ENCODE results near the gene POLN. TPM values are rescaled to one million over a fixed set of nuclear protein-coding genes. Genes with fewer than 3 reads are reported as not detected.

POLN gene
- total RNA-seq, 4 donors from 2014 or later, result 0.27 to 2.6 (median 1.4) TPM

DNA sequence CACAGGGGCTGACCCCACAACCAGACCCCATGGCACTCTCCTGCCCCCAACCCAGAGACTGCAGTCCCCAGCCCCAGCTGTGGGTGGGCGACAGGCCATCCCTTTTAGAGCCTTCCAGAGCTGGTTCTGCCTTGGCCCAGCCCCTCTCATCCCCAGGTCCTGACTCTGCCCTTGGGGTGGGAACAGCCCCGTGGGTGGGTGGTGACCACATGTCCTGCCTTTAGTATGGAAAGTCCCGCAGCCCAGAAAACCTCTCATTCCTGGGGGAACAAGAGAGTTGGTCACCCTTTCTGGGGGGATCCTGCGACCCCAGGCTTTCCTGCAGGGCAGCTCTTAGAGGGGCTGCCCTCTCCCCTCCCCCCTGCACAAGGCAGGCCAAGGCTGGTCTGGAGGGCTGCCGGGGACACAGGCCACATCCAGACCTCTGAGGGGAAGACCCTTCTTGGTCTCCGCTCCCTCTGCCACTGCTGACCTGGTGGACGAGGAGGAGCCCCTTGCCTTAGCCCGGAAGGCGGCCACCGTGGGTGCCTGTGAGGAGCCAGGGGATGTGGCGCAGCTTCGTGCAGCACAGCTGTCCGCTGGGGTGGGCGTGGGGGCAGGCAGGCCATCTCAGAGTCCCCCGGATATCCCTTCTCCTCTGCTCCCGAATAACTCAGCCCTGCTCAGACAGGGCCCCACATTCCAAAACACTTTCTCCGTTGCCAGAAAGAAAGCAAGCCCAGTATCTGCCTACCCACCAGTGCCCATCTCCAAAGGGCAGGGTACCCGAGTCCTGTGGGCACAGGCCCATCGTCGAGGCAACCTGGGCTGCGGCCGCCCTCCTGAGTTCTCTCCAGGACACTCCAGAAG, 26.7 kb upstream of the POLN start:
- no peak overlapping the region for H3K27ac ChIP-seq
- intact Hi-C loops (cut with DNase I; ENCODE audit: low total_unique reads) (no loop called here), in situ Hi-C loops (cut with MboI; ENCODE audit: low pct_ligation_motif_present in 1 of 4, low pct_unique_long_range_greater_than_20kb in 1 of 4, low sequenced_read_pairs in 3 of 4) (no loop called here)
- WGBS, 2 donors (ENCODE audit: low coverage in 1 of 2), result 80% methylated on average over 22 of the region's 22 CpGs; no CpG with 5 or more reads in 1 of the 2 donors
- H3K36me3 ChIP-seq, result no peaks in the 10 kb centered on the region
- H3K27me3 ChIP-seq, result no peaks in the 10 kb centered on the region
- no peak for DNase-seq
- H3K9me3 ChIP-seq, result no peaks in the 10 kb centered on the region
- peaks cover 6 to 19% (median 9%) of the 10 kb centered on the region in 4 donors for H3K4me1 ChIP-seq
- H3K4me3 ChIP-seq, result no peak overlapping the region
- TF ChIP-seq POLR2AphosphoS5 (IDR thresholded peaks at IDR 0.05) (no peak), POLR2A (IDR thresholded peaks at IDR 0.05) (no peak), EP300 (IDR thresholded peaks at IDR 0.05; ENCODE audit: low read depth) (no peak)
- TF ChIP-seq, protein P1, sequence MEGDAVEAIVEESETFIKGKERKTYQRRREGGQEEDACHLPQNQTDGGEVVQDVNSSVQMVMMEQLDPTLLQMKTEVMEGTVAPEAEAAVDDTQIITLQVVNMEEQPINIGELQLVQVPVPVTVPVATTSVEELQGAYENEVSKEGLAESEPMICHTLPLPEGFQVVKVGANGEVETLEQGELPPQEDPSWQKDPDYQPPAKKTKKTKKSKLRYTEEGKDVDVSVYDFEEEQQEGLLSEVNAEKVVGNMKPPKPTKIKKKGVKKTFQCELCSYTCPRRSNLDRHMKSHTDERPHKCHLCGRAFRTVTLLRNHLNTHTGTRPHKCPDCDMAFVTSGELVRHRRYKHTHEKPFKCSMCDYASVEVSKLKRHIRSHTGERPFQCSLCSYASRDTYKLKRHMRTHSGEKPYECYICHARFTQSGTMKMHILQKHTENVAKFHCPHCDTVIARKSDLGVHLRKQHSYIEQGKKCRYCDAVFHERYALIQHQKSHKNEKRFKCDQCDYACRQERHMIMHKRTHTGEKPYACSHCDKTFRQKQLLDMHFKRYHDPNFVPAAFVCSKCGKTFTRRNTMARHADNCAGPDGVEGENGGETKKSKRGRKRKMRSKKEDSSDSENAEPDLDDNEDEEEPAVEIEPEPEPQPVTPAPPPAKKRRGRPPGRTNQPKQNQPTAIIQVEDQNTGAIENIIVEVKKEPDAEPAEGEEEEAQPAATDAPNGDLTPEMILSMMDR (IDR thresholded peaks at IDR 0.05), result no peak

DNA sequence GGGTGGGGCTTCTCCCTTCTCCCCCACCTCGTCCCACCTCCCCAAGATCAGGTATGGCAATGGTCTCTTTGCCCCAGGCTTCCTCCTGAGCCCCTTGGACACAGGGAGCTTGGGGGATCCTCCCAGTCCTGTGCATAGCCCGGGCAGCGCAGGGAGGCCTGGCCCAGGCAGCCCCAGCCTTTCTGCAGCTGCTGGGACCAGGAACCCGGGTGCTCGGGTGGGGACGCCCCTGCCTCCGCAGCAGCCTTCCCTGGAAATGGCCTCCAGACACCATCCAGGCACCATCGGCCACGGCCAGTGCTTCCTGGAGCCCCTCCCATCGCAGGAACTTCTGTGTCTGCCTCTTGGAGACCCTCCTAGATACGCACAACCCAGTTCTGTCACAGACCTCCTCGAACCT, 25.9 kb upstream of the POLN start:
- no peak for DNase-seq
- Histone ChIP-seq H3K9me3 (no peaks in the 10 kb centered on the region), H3K4me1 (peaks cover 10 to 26% (median 13%) of the 10 kb centered on the region in 4 donors), H3K27me3 (no peaks in the 10 kb centered on the region), H3K4me3 (no peak overlapping the region), H3K27ac (no peak overlapping the region), H3K36me3 (no peaks in the 10 kb centered on the region)
- intact Hi-C loops (cut with DNase I; ENCODE audit: low total_unique reads), result no loop called here
- TF ChIP-seq EP300 (IDR thresholded peaks at IDR 0.05; ENCODE audit: low read depth), result no peak
- TF ChIP-seq, protein P1 (IDR thresholded peaks at IDR 0.05), result no peak
- no peak for TF ChIP-seq POLR2AphosphoS5 (IDR thresholded peaks at IDR 0.05)
- TF ChIP-seq POLR2A (IDR thresholded peaks at IDR 0.05), result no peak
- in situ Hi-C loops (cut with MboI; ENCODE audit: low pct_ligation_motif_present in 1 of 4, low pct_unique_long_range_greater_than_20kb in 1 of 4, low sequenced_read_pairs in 3 of 4), result no loop called here
- WGBS, 2 donors (ENCODE audit: low coverage in 1 of 2), result 83% methylated on average over 12 of the region's 12 CpGs; no CpG with 5 or more reads in 1 of the 2 donors

DNA sequence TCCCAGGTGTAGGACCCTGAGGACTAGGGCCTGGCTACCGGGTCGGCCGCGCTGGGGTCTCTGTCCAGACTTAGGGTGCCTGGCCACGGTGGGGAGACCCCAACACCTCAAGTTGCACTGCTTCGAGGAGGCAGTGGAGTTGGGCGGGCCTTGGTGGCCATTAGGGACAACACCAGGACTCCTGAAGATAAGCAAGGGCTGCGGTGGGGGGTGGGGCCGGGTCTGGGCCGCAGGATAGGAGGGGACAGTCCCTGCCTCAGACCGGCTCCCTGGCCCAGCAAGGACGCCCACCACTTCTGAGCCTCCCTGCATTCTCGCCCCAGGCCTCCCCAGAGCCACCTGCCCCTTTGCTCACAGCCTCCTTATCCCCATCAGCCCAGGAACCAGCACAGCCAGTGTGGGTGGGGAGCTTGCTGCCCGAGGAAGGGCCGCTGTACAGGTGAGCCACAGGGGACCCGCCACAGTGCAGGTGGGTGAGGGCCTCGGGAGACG, 25.4 kb upstream of the POLN start:
- no peak for TF ChIP-seq EP300 (IDR thresholded peaks at IDR 0.05; ENCODE audit: low read depth)
- Histone ChIP-seq H3K4me1 (peaks cover 11 to 30% (median 16%) of the 10 kb centered on the region in 4 donors), H3K36me3 (no peaks in the 10 kb centered on the region), H3K9me3 (no peaks in the 10 kb centered on the region), H3K27me3 (no peaks in the 10 kb centered on the region), H3K27ac (no peak overlapping the region), H3K4me3 (no peak overlapping the region)
- intact Hi-C loops (cut with DNase I; ENCODE audit: low total_unique reads), result no loop called here
- in situ Hi-C loops (cut with MboI; ENCODE audit: low pct_ligation_motif_present in 1 of 4, low pct_unique_long_range_greater_than_20kb in 1 of 4, low sequenced_read_pairs in 3 of 4), result no loop called here
- WGBS, 2 donors (ENCODE audit: low coverage in 1 of 2), result 76% methylated on average over 17 of the region's 18 CpGs; no CpG with 5 or more reads in 1 of the 2 donors
- no peak for DNase-seq

DNA sequence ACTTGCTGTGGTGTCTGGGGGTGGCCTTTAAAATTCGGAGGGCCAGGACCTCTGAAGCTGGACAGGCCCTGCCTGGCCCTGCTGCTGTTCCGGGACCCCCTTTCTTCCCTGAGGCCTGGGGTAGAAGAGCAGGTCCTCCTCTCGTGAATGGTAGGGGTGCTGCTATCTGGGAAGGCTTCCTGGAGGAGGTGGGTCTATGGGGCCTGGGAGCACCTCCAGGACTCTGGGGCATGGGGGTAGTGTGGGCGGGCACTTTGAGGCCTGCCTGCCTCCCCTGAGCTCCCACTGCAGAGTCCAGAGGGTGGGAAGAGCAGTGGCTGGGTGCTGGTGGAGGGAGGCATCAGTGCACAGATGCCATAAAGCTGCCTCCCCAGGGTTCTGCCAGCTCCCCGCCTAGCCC, 24.9 kb upstream of the POLN start:
- H3K4me1 ChIP-seq, result peaks cover 11 to 30% (median 16%) of the 10 kb centered on the region in 4 donors
- H3K27me3 ChIP-seq, result no peaks in the 10 kb centered on the region
- intact Hi-C loops (cut with DNase I; ENCODE audit: low total_unique reads) (no loop called here), in situ Hi-C loops (cut with MboI; ENCODE audit: low pct_ligation_motif_present in 1 of 4, low pct_unique_long_range_greater_than_20kb in 1 of 4, low sequenced_read_pairs in 3 of 4) (no loop called here)
- no peaks in the 10 kb centered on the region for H3K36me3 ChIP-seq
- no peaks in the 10 kb centered on the region for H3K9me3 ChIP-seq
- DNase-seq, result no peak
- TF ChIP-seq, protein P1 (IDR thresholded peaks at IDR 0.05), result no peak
- TF ChIP-seq POLR2A (IDR thresholded peaks at IDR 0.05) (no peak), POLR2AphosphoS5 (IDR thresholded peaks at IDR 0.05) (no peak), EP300 (IDR thresholded peaks at IDR 0.05; ENCODE audit: low read depth) (no peak)
- no peak overlapping the region for H3K4me3 ChIP-seq
- 67 to 90% methylated on average over 1 to 4 of the region's 5 CpGs for WGBS, 2 donors (ENCODE audit: low coverage in 1 of 2)
- peak overlapping the region in 2 of 4 donors; percentile 65 to 72 for H3K27ac ChIP-seq

Data from transverse colon (tissue), 4 donors.